ENCODE measurements around the gene ENOX2. TPM values are rescaled to one million over a fixed set of nuclear protein-coding genes. Genes with fewer than 3 reads are reported as not detected.

Gene ENOX2
- total RNA-seq, 3 donors from 2014 or later, result 11.5 to 20.3 (median 15.2) TPM

GRCh38 chrX:130772776-130773143, 130.2 kb downstream of the ENOX2 start:
- DNase-seq (ENCODE audit: low spot score in 2 of 2), result no peak
- Histone ChIP-seq H3K9me3 (no peaks in the 10 kb centered on the region), H3K4me1 (no peaks in the 10 kb centered on the region), H3K36me3 (no peaks in the 10 kb centered on the region), H3K4me3 (no peak overlapping the region), H3K27me3 (no peaks in the 10 kb centered on the region), H3K27ac (no peak overlapping the region)
- intact Hi-C loops (cut with DNase I; ENCODE audit: low total_unique reads), result no loop called here
- TF ChIP-seq CTCF (IDR thresholded peaks at IDR 0.05) (no peak), POLR2A (IDR thresholded peaks at IDR 0.05) (no peak), POLR2AphosphoS5 (IDR thresholded peaks at IDR 0.05) (no peak)

- intact Hi-C loops (cut with DNase I; ENCODE audit: low total_unique reads), result no loop called here
- no peaks in the 10 kb centered on the region for H3K4me1 ChIP-seq
- no peak for TF ChIP-seq POLR2AphosphoS5 (IDR thresholded peaks at IDR 0.05)
- TF ChIP-seq POLR2A (IDR thresholded peaks at IDR 0.05), result no peak
- TF ChIP-seq CTCF (IDR thresholded peaks at IDR 0.05), result no peak
- H3K27me3 ChIP-seq, result peaks cover 0 to under 1% of the 10 kb centered on the region in 2 donors
- H3K4me3 ChIP-seq, result no peak overlapping the region
- H3K9me3 ChIP-seq, result no peaks in the 10 kb centered on the region
- H3K36me3 ChIP-seq, result no peaks in the 10 kb centered on the region
- DNase-seq (ENCODE audit: low spot score in 2 of 2), result no peak
- no peak overlapping the region for H3K27ac ChIP-seq
Observed at GRCh38 chrX:130772105-130772775, 130.8 kb downstream of the ENOX2 start.

GRCh38 chrX:130771648-130772047, 131.4 kb downstream of the ENOX2 start:
- Histone ChIP-seq H3K4me1 (no peaks in the 10 kb centered on the region), H3K27ac (no peak overlapping the region), H3K4me3 (no peak overlapping the region), H3K36me3 (no peaks in the 10 kb centered on the region), H3K9me3 (no peaks in the 10 kb centered on the region), H3K27me3 (peaks cover 0 to 4% of the 10 kb centered on the region in 2 donors)
- no peak for DNase-seq (ENCODE audit: low spot score in 2 of 2)
- intact Hi-C loops (cut with DNase I; ENCODE audit: low total_unique reads), result no loop called here
- TF ChIP-seq POLR2A (IDR thresholded peaks at IDR 0.05) (no peak), POLR2AphosphoS5 (IDR thresholded peaks at IDR 0.05) (no peak), CTCF (IDR thresholded peaks at IDR 0.05) (no peak)

GRCh38 chrX:130771230-130771629, 131.8 kb downstream of the ENOX2 start:
- Histone ChIP-seq H3K36me3 (no peaks in the 10 kb centered on the region), H3K27me3 (peaks cover 0 to 4% of the 10 kb centered on the region in 2 donors), H3K4me3 (no peak overlapping the region), H3K9me3 (no peaks in the 10 kb centered on the region), H3K27ac (no peak overlapping the region), H3K4me1 (no peaks in the 10 kb centered on the region)
- no peak for TF ChIP-seq POLR2AphosphoS5 (IDR thresholded peaks at IDR 0.05)
- TF ChIP-seq CTCF (IDR thresholded peaks at IDR 0.05), result no peak
- TF ChIP-seq POLR2A (IDR thresholded peaks at IDR 0.05), result no peak
- no peak for DNase-seq (ENCODE audit: low spot score in 2 of 2)
- intact Hi-C loops (cut with DNase I; ENCODE audit: low total_unique reads), result no loop called here

GRCh38 chrX:130770615-130771014, 132.4 kb downstream of the ENOX2 start:
- Histone ChIP-seq H3K4me1 (no peaks in the 10 kb centered on the region), H3K4me3 (no peak overlapping the region), H3K27ac (no peak overlapping the region), H3K36me3 (no peaks in the 10 kb centered on the region), H3K9me3 (no peaks in the 10 kb centered on the region), H3K27me3 (peaks cover 0 to 4% of the 10 kb centered on the region in 2 donors)
- DNase-seq (ENCODE audit: low spot score in 2 of 2), result no peak
- intact Hi-C loops (cut with DNase I; ENCODE audit: low total_unique reads), result no loop called here
- TF ChIP-seq CTCF (IDR thresholded peaks at IDR 0.05) (no peak), POLR2A (IDR thresholded peaks at IDR 0.05) (no peak), POLR2AphosphoS5 (IDR thresholded peaks at IDR 0.05) (no peak)
